PC-3 (cell line): Measurements from ENCODE around the gene ATP13A4. TPM values are rescaled to one million over a fixed set of nuclear protein-coding genes. Genes with fewer than 3 reads are reported as not detected.

Experiments
- ATAC-seq: fragments of 200-7000 bp; cut with Tn5 transposase; 2 replicates; pipeline ENCODE4 v1.9.1; 2020; ENCODE audit warnings: mild to moderate bottlenecking, moderate library complexity
- BruUV-seq: library from RNA; stranded (reverse); fragments of 400-500 nt; replicated peaks from 2 replicates; lab custom pipeline; 2021; lab: Mats Ljungman, UMichigan
- CTCF ChIA-PET: fragments of 300-600 bp; sonication (Branson Sonifier 250); formaldehyde crosslinking; loops from one replicate; lab custom pipeline; 2022; ENCODE audit warnings: antibody characterized with exemption; lab: Charles Lee
- POLR2A ChIA-PET: fragments of 300-600 bp; sonication (Branson Sonifier 250); formaldehyde crosslinking; loops from one replicate; lab custom pipeline; 2022; ENCODE audit warnings: antibody characterized with exemption; ENCODE audit not compliant: unreplicated experiment; lab: Charles Lee
- DNase-seq: peaks from one replicate; pipeline ENCODE4 v3.0.0-alpha.2; 2015
- H2AFZ ChIP-seq: fragments of 300-600 bp; sonication (generic); 2 replicates; pipeline ENCODE4 v1.6.0; 2016; ENCODE audit warnings: antibody characterized with exemption, low read length
- H3F3A ChIP-seq: fragments of 300-600 bp; sonication (generic); one replicate; pipeline ENCODE4 v1.6.0; 2017; ENCODE audit warnings: antibody characterized with exemption, low read length, control low read depth, mild to moderate bottlenecking; ENCODE audit not compliant: unreplicated experiment
- H3K27ac ChIP-seq: fragments of 300-600 bp; sonication (generic); 2 replicates; pipeline ENCODE4 v1.5.1; 2016; ENCODE audit warnings: mild to moderate bottlenecking, low read length
- H3K27me3 ChIP-seq: fragments of 300-600 bp; sonication (generic); 2 replicates; pipeline ENCODE4 v1.6.1; 2016; ENCODE audit warnings: low read length, mixed read lengths
- H3K36me3 ChIP-seq: fragments of 300-600 bp; sonication (generic); 2 replicates; pipeline ENCODE4 v1.6.1; 2016; ENCODE audit warnings: low read depth, mixed run types, low read length, mixed read lengths
- H3K4me1 ChIP-seq: fragments of 300-600 bp; sonication (generic); 2 replicates; pipeline ENCODE4 v1.5.1; 2016; ENCODE audit warnings: low read length; ENCODE audit not compliant: insufficient read depth
- H3K4me2 ChIP-seq: fragments of 300-600 bp; sonication (generic); 2 replicates; pipeline ENCODE4 v1.6.0; 2016; ENCODE audit warnings: low read length
- H3K4me3 ChIP-seq: fragments of 300-600 bp; sonication (generic); 2 replicates; pipeline ENCODE4 v1.5.1; 2016; ENCODE audit warnings: mild to moderate bottlenecking, low read length, mixed read lengths
- H3K79me2 ChIP-seq: fragments of 300-600 bp; sonication (generic); 2 replicates; pipeline ENCODE4 v1.6.1; 2017; ENCODE audit warnings: low read length, mixed read lengths
- H3K9ac ChIP-seq: fragments of 300-600 bp; sonication (generic); 2 replicates; pipeline ENCODE4 v1.6.0; 2016; ENCODE audit warnings: mild to moderate bottlenecking, low read length
- H3K9me2 ChIP-seq: fragments of 300-600 bp; sonication (generic); replicated peaks from 2 replicates; pipeline ENCODE4 v1.6.1; 2016; ENCODE audit warnings: mixed run types, low read length, mixed read lengths
- H3K9me3 ChIP-seq: fragments of 300-600 bp; sonication (generic); 2 replicates; pipeline ENCODE4 v1.6.1; 2016; ENCODE audit warnings: low read length, mixed read lengths
- H4K20me1 ChIP-seq: fragments of 300-600 bp; sonication (generic); 2 replicates; pipeline ENCODE4 v1.6.1; 2016; ENCODE audit warnings: low read length, mixed read lengths
- CTCF ChIP-seq: fragments of 300-600 bp; sonication (generic); conservative IDR thresholded peaks from 2 replicates; pipeline ENCODE4 v1.5.1; 2017; ENCODE audit warnings: antibody characterized with exemption, low read depth, mild to moderate bottlenecking, low read length
- EZH2 ChIP-seq: fragments of 300-600 bp; sonication (generic); IDR thresholded peaks from one replicate; pipeline ENCODE4 v1.6.1; 2017; ENCODE audit warnings: antibody characterized with exemption, mild to moderate bottlenecking, low read length; ENCODE audit not compliant: unreplicated experiment
- EZH2phosphoT487 ChIP-seq: fragments of 300-600 bp; sonication (generic); IDR thresholded peaks from 2 replicates; pipeline ENCODE4 v1.6.1; 2018; ENCODE audit warnings: mild to moderate bottlenecking, antibody characterized with exemption, low read length, borderline replicate concordance
- intact Hi-C: fragments of 100-400 bp; cut with micrococcal nuclease; formaldehyde crosslinking; loops from 2 replicates; pipeline ENCODE4 v1.9.0; 2023
- total RNA-seq: library from RNA; depleted of rRNA; stranded (reverse); fragments of >200 nt; gene quantifications from 2 replicates; pipeline ENCODE4 v1.2.3, GENCODE V29; 2014

The ATP13A4 gene
- total RNA-seq, 1 experiment from 2014 or later, result not detected

- DNase-seq, result no peak
- H3K27me3 ChIP-seq, result peaks cover 61% of the 10 kb centered on the region
- TF ChIP-seq EZH2phosphoT487 (no peak), EZH2 (no peak), CTCF (no peak)
Measured at GRCh38 chr3:193499801-193500485, 54.8 kb downstream of the ATP13A4 start.

GRCh38 chr3:193499136-193499770, 55.4 kb downstream of the ATP13A4 start:
- Histone ChIP-seq H3K27me3 (peaks cover 61% of the 10 kb centered on the region), H3K27ac (no peak overlapping the region), H3K4me1 (no peaks in the 10 kb centered on the region), H2AFZ (no peak overlapping the region), H3K9ac (no peak overlapping the region), H3K4me3 (no peak overlapping the region), H3K9me2 (no peaks in the 10 kb centered on the region), H4K20me1 (no peaks in the 10 kb centered on the region), H3F3A (no peaks in the 10 kb centered on the region), H3K79me2 (no peaks in the 10 kb centered on the region), H3K9me3 (no peaks in the 10 kb centered on the region), H3K4me2 (no peak overlapping the region), H3K36me3 (no peaks in the 10 kb centered on the region)
- DNase-seq, result no peak
- ATAC-seq, result no peak
- no TSS peak for BruUV-seq
- ChIA-PET POLR2A (no interaction called here), CTCF (no interaction called here)
- no peak for TF ChIP-seq EZH2
- no peak for TF ChIP-seq EZH2phosphoT487
- TF ChIP-seq CTCF, result no peak
- intact Hi-C loops, result no loop called here

More at GRCh38 chr3:193499801-193500485, 54.8 kb downstream of the ATP13A4 start:
- no peaks in the 10 kb centered on the region for H3K36me3 ChIP-seq
- H3K9me2 ChIP-seq, result no peaks in the 10 kb centered on the region
- H3K9me3 ChIP-seq, result no peaks in the 10 kb centered on the region
- H4K20me1 ChIP-seq, result no peaks in the 10 kb centered on the region
- no peak overlapping the region for H2AFZ ChIP-seq
- H3F3A ChIP-seq, result no peaks in the 10 kb centered on the region
- H3K4me2 ChIP-seq, result no peak overlapping the region
- BruUV-seq, result no TSS peak
- intact Hi-C loops, result no loop called here
- CTCF ChIA-PET, result no interaction called here
- no peak overlapping the region for H3K9ac ChIP-seq
- no peak for ATAC-seq
- H3K79me2 ChIP-seq, result no peaks in the 10 kb centered on the region
- POLR2A ChIA-PET, result no interaction called here
- H3K4me3 ChIP-seq, result no peak overlapping the region
- no peaks in the 10 kb centered on the region for H3K4me1 ChIP-seq
- H3K27ac ChIP-seq, result no peak overlapping the region

GRCh38 chr3:193498215-193498614, 56.5 kb downstream of the ATP13A4 start:
- Histone ChIP-seq H3K36me3 (no peaks in the 10 kb centered on the region), H3F3A (no peaks in the 10 kb centered on the region), H3K4me3 (no peak overlapping the region), H3K27me3 (peaks cover 61% of the 10 kb centered on the region), H4K20me1 (no peaks in the 10 kb centered on the region), H3K4me1 (no peaks in the 10 kb centered on the region), H2AFZ (no peak overlapping the region), H3K9ac (no peak overlapping the region), H3K79me2 (no peaks in the 10 kb centered on the region), H3K4me2 (no peak overlapping the region), H3K27ac (no peak overlapping the region), H3K9me2 (no peaks in the 10 kb centered on the region), H3K9me3 (no peaks in the 10 kb centered on the region)
- TF ChIP-seq EZH2phosphoT487 (no peak), CTCF (no peak), EZH2 (no peak)
- intact Hi-C loops, result no loop called here
- ATAC-seq (no peak), DNase-seq (no peak)
- ChIA-PET CTCF (no interaction called here), POLR2A (no interaction called here)
- BruUV-seq, result no TSS peak
